Activated CD8-positive, alpha-beta memory T cell treated with anti-CD3 and anti-CD28 coated beads, Interleukin-2, amount 10 ng/mL, durations not matched to agents 7 days and 5 days (primary cell): Measurements from ENCODE around the gene GLUD2. TPM values are rescaled to one million over a fixed set of nuclear protein-coding genes. Genes with fewer than 3 reads are reported as not detected.
"Not testable (repeated sequence)": the region's sequence is repeated elsewhere in the genome, so short reads cannot be mapped to it uniquely, and the experiment has no call there.

Experiments
- ATAC-seq: fragments of 150-1000 bp; cut with Tn5 transposase; one replicate; pipeline ENCODE4 v1.10.0; 2021; ENCODE audit warnings: moderate library complexity
- CTCF ChIA-PET: fragments of 350-600 bp; sonication (Branson Sonifier 250); formaldehyde crosslinking; loops from one replicate; lab custom pipeline; 2021; ENCODE audit warnings: antibody characterized with exemption; lab: Charles Lee
- DNase-seq: peaks from one replicate; pipeline ENCODE4 v3.0.0-alpha.2; 2020
- H3K27ac Mint-ChIP-seq: one replicate; pipeline ENCODE4 v1.8.0; 2021; ENCODE audit warnings: mild to moderate bottlenecking, mixed read lengths
- H3K27me3 Mint-ChIP-seq: one replicate; pipeline ENCODE4 v1.8.0; 2021; ENCODE audit warnings: mixed read lengths
- H3K36me3 Mint-ChIP-seq: one replicate; pipeline ENCODE4 v1.8.0; 2021; ENCODE audit warnings: mild to moderate bottlenecking, mixed read lengths
- H3K4me1 Mint-ChIP-seq: one replicate; pipeline ENCODE4 v1.8.0; 2021; ENCODE audit warnings: mixed read lengths
- H3K4me3 Mint-ChIP-seq: one replicate; pipeline ENCODE4 v1.8.0; 2021; ENCODE audit warnings: mild to moderate bottlenecking, moderate library complexity, mixed read lengths
- H3K9me3 Mint-ChIP-seq: one replicate; pipeline ENCODE4 v1.8.0; 2022; ENCODE audit warnings: low read depth, mixed read lengths
- total RNA-seq, 2 experiments: library from RNA; stranded (reverse); gene quantifications; one replicate each; pipeline ENCODE4 v1.2.3, GENCODE V29; 2021

The GLUD2 gene
- total RNA-seq, 2 experiments from 2014 or later: 0.38 to 0.80 TPM

DNA sequence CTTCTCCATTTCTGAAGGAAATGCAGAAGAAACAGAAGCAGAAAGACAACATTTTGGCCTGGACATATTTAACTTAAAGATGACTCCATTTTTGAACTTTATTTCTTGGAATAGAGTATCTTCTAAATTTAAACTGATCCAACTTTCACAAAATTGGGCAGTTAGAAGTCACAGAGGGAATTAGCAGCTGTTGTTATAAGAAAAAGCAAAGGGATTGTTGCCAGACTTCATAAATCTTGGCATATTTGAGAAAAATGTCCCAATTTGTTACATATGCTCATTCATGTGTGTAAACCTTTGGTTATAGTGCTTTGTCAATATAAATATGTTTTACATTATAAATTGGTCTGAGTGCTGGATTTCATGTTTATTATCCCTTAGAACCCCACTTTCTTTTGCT, 3.4 kb downstream of the GLUD2 start:
- ATAC-seq: no peak
- Mint-ChIP-seq H3K4me1 (no peaks in the 10 kb centered on the region), H3K27me3 (peaks cover 9% of the 10 kb centered on the region), H3K4me3 (no peak overlapping the region), H3K9me3 (no peaks in the 10 kb centered on the region), H3K36me3 (no peaks in the 10 kb centered on the region), H3K27ac (no peak overlapping the region)
- DNase-seq: no peak
- CTCF ChIA-PET: no interaction called here

DNA sequence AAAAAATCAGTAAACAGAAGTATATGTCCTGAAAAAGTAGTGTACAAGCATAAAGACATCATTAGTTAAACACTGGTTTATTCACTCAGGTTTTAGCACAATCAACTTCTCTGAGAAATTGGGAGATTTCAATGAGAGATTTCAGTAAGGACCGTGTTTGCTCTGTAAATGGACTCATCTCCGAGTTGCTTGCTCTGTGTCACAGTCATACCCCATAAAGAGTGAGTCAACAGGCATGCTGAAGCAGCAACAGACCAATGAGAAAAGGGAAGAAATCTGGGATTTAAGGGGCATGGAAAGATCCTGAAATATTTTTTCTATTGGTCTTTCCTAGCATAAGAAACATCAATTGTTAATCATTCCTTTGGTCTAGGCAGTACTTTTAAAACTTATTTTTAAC, 4.7 kb downstream of the GLUD2 start:
- H3K36me3 Mint-ChIP-seq: no peaks in the 10 kb centered on the region
- H3K27ac Mint-ChIP-seq: no peak overlapping the region
- no peaks in the 10 kb centered on the region for H3K4me1 Mint-ChIP-seq
- CTCF ChIA-PET: no interaction called here
- H3K9me3 Mint-ChIP-seq: no peaks in the 10 kb centered on the region
- H3K27me3 Mint-ChIP-seq: peaks cover 9% of the 10 kb centered on the region
- H3K4me3 Mint-ChIP-seq: no peak overlapping the region
- no peak for ATAC-seq
- DNase-seq: no peak

DNA sequence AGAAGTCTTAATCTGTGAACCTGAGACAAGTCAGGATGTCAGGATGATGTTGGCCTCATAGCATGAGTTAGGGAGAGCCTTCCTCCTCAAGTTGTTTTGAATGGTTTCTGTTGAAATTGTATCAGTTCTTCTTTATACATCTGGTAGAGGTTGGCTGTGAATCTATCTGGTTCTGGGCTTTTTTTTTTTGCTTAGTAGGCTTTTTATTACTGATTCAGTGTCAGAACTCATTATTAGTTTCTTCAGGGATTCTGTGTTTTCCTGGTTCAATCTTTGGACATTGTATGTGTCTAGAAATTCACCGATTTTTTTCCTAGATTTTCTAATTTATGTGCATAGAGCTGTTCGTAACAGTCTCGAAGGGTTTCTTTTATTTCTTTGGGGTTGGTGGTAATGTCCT, 14.9 kb downstream of the GLUD2 start:
- no peaks in the 10 kb centered on the region for H3K27me3 Mint-ChIP-seq
- CTCF ChIA-PET: no interaction called here
- ATAC-seq (no peak), DNase-seq (no peak)
- H3K36me3 Mint-ChIP-seq: no peaks in the 10 kb centered on the region
- no peaks in the 10 kb centered on the region for H3K4me1 Mint-ChIP-seq
- no peaks in the 10 kb centered on the region for H3K9me3 Mint-ChIP-seq
- no peak overlapping the region for H3K27ac Mint-ChIP-seq
- H3K4me3 Mint-ChIP-seq: no peak overlapping the region

DNA sequence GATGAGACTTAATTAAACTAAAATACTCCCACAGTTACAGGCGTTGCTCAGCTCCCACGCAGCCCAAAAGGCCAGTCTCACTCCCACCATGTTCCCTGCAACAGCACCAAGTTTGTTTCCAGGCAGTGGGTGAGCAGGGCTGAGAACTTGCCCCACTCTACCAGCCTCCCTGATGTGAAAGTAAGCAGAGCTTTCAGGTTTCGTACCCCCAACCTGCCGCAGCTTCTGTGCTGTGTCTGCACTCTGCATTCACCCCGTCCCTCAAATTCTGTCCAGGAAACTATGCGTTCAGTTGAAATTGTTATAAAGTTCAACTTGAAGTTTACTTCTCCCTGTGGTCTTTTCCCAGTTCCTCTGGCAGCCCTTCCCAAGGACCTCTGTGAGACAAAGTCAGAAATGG, 17.2 kb downstream of the GLUD2 start:
- Mint-ChIP-seq H3K4me3 (no peak overlapping the region), H3K9me3 (no peaks in the 10 kb centered on the region), H3K27me3 (no peaks in the 10 kb centered on the region), H3K36me3 (no peaks in the 10 kb centered on the region), H3K4me1 (no peaks in the 10 kb centered on the region), H3K27ac (no peak overlapping the region)
- CTCF ChIA-PET: no interaction called here
- DNase-seq (no peak), ATAC-seq (no peak)

DNA sequence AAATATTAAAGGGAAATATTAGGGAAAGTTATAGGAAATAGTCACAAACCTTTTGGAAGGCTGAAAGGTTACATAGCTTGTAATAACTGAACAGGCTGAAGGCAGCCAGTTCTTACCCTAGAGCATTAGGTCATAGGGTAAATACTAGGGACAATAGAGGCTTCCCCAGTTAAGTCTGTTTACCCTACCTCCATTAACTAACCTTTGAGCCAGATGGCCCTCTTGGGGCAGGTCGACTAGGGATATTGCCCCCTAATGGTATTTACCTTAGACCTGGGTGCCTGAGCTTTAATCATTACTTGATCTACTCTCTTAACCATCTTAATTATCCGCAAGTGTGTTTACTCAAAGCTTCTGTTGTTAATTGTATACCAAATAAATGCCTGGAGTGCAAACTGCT, 36.8 kb downstream of the GLUD2 start:
- H3K27me3 Mint-ChIP-seq, H3K9me3 Mint-ChIP-seq, H3K4me3 Mint-ChIP-seq, DNase-seq, H3K4me1 Mint-ChIP-seq, H3K27ac Mint-ChIP-seq, CTCF ChIA-PET, H3K36me3 Mint-ChIP-seq, ATAC-seq: not testable (repeated sequence)

DNA sequence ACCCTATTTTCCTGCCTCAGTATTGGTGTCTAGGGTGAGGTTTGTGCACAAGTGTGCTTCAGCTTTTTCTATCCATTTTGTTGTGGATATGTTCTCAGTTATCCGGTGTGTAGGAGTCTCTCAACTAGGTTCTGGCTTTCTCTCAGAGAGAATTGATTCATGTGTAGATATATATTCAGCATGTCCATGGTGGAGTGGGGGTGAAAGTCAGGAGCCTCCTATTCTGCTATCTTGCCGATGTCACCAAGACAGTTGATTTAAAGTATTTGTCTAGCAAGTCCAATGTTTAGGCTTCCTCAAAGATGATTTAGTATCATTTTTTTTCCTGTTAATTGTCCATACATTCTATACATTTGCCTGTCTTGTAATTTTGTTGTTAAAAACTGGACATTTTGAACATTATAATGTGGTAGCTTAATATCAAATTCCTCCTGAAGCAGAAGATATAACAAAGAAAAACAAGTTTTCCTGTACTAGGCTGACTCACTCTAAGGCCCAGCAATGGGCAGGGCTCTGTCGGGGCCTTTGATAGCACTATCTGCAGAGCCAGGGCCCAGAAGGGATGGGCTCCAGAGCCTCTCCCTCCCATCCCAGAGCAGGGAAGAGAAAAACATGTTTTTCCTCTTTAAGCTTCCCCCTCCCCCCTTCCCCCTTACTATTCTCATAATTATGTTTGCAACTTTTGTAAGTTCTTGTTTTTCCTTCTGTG, 37.6 kb downstream of the GLUD2 start:
- CTCF ChIA-PET: no interaction called here
- no peaks in the 10 kb centered on the region for H3K4me1 Mint-ChIP-seq
- no peaks in the 10 kb centered on the region for H3K9me3 Mint-ChIP-seq
- H3K27me3 Mint-ChIP-seq: no peaks in the 10 kb centered on the region
- H3K36me3 Mint-ChIP-seq: no peaks in the 10 kb centered on the region
- ATAC-seq: no peak
- no peak overlapping the region for H3K4me3 Mint-ChIP-seq
- H3K27ac Mint-ChIP-seq: no peak overlapping the region
- DNase-seq: no peak

DNA sequence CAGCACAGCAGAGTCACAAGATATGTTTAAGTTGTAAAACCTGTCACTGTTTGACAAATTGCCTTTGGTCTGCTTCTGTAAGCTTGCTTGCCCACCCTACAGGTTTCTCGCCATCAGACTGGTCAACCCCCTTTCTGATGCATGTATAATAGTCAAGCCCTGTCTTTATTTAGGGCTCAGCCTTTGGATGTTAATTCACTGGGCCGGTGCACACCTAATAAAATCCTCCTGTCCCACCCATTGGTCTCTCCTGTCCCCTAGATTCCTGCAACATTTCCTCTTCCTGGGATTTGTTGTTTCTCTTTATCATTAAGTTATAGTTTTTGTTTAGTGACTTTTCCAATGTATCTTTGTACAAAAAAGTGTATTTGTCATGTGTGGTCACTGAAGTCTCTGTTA, 38.2 kb downstream of the GLUD2 start:
- DNase-seq: no peak
- Mint-ChIP-seq H3K36me3 (no peaks in the 10 kb centered on the region), H3K27me3 (no peaks in the 10 kb centered on the region), H3K4me3 (no peak overlapping the region), H3K27ac (no peak overlapping the region), H3K9me3 (no peaks in the 10 kb centered on the region), H3K4me1 (no peaks in the 10 kb centered on the region)
- ATAC-seq: no peak
- CTCF ChIA-PET: no interaction called here

DNA sequence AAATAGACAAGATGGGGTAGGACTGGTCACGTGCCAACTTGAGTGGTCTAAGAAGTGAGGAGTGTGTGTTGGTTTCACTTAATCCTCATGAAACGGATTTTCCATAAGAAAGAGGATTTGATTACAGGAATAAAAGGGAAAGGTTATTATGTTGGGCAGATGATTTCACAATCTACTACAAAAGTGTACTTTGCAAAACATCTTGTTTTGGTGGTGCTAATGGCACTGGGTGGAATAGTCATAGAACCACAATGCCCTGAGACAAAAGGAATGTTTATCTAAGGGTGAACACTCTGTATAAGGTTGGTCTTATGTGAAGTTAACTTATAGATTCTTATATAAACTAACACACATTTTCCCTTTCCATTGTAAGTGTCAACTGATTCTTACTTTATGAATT, 45.6 kb downstream of the GLUD2 start:
- Mint-ChIP-seq H3K4me3 (no peak overlapping the region), H3K27me3 (no peaks in the 10 kb centered on the region), H3K27ac (no peak overlapping the region), H3K9me3 (no peaks in the 10 kb centered on the region), H3K4me1 (no peaks in the 10 kb centered on the region), H3K36me3 (no peaks in the 10 kb centered on the region)
- CTCF ChIA-PET: no interaction called here
- ATAC-seq (no peak), DNase-seq (no peak)

Other genes starting within 250 kb of the GLUD2 start
- gene CT47B1, start 171.7 kb upstream of the GLUD2 start, total RNA-seq: not detected
- not detected for gene CT47A11, start 110.5 kb upstream of the GLUD2 start, total RNA-seq
- gene CT47A10, start 105.6 kb upstream of the GLUD2 start, total RNA-seq: not detected
- gene CT47A9, start 100.7 kb upstream of the GLUD2 start, total RNA-seq: not detected
- gene CT47A8, start 95.9 kb upstream of the GLUD2 start, total RNA-seq: not detected
- not detected for gene CT47A7, start 91.0 kb upstream of the GLUD2 start, total RNA-seq
- not detected for gene CT47A6, start 86.1 kb upstream of the GLUD2 start, total RNA-seq
- not detected for gene CT47A5, start 81.3 kb upstream of the GLUD2 start, total RNA-seq
- gene CT47A4, start 76.4 kb upstream of the GLUD2 start, total RNA-seq: not detected
- not detected for gene CT47A3, start 71.5 kb upstream of the GLUD2 start, total RNA-seq
- gene CT47A2, start 66.7 kb upstream of the GLUD2 start, total RNA-seq: not detected
- not detected for gene CT47A1, start 61.9 kb upstream of the GLUD2 start, total RNA-seq